ENCODE data around the gene MLYCD.

DNA sequence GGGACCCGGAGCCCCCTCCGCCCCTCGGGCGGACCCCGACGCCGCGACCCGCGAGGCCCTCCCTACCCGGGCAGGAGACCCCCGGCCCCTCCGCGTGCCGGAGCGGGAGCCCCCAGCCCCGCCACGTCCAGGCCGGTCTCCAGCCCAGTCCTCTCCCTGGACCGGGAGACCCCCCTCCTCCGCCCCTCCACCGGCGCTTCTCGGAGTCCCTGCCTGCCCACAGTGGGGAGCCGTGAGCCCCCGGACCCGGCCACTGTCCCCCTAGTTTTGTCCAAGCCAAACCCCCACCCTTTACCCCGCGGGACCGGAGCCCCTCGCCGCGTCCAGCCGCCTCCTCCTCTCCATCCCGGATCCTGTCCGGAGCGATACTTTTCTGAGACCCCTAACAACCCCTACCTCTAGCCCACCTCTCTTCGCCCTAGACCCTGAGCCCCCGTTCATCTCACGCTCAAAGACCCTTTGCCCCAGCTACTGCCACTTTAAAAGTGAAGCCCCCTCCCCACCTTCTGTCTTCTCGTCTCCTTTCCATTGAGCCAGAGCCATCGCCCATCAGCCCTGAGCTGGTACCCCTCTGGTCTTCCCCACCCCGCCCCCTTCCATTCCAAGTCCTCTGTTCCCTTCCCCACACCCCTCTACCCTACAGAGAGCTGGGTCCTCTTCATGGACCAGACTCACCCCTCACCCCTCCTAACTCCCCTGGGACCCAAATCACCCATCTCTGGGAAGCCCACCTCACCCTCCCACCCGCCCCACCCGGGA is 70.2 kb downstream of the MLYCD start:
- TF ChIP-seq, protein P1, sequence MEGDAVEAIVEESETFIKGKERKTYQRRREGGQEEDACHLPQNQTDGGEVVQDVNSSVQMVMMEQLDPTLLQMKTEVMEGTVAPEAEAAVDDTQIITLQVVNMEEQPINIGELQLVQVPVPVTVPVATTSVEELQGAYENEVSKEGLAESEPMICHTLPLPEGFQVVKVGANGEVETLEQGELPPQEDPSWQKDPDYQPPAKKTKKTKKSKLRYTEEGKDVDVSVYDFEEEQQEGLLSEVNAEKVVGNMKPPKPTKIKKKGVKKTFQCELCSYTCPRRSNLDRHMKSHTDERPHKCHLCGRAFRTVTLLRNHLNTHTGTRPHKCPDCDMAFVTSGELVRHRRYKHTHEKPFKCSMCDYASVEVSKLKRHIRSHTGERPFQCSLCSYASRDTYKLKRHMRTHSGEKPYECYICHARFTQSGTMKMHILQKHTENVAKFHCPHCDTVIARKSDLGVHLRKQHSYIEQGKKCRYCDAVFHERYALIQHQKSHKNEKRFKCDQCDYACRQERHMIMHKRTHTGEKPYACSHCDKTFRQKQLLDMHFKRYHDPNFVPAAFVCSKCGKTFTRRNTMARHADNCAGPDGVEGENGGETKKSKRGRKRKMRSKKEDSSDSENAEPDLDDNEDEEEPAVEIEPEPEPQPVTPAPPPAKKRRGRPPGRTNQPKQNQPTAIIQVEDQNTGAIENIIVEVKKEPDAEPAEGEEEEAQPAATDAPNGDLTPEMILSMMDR (IDR thresholded peaks at IDR 0.05), result no peak
- no peak for TF ChIP-seq POLR2A (IDR thresholded peaks at IDR 0.05)

Measured in body of pancreas (tissue), 4 donors.